ENCODE measurements around the gene KRT85.
"Not testable (repeated sequence)": the region's sequence is repeated elsewhere in the genome, so short reads cannot be mapped to it uniquely, and the experiment has no call there.

KRT85 gene

DNA sequence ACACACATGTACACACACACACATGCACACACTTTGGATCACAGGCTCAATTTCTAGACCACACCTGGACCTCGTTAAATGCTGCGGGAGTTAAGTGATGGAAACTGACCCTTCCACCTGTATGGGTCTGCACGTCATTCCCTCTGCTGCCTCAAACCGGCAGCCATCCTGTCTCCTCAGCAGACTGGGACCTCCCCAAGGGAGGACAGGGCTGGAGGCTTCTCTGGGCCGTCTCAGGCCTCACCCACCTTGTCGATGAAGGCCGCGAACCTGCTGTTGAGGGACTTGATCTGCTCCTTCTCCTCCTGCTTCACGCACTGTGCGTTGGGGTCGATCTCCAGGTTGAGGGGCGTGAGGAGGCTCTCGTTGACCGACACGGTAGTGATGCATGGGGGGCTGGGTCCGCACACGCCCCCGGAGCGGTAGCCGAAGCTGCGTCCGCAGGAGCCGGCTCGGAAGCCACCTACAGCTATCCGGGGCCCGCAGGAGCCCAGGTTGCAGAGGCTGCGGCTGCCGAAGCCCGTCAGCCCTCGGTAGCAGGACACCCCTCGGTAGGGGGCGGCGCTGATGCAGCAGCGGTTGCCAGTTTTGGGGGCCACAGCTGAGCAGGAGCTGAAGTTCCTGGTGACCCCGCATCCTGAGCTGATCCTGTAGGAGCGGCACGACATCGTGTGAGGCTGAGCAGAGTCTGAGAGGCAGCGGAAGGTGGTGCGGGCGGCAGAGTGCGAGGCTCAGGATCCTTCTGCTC is at the start of gene KRT85:
Gene KRT85 (minus strand): TSS at position 744 of the 748 bp plus-strand sequence. CDS start 76 bp downstream, at position 668.
- DNase-seq = no peak

- peak; percentile 55 for DNase-seq
These were observed 49.5 kb upstream of the KRT85 start for GRCh38 chr12:52416795-52417194.

GRCh38 chr12:52415870-52416750 is 48.8 kb upstream of the KRT85 start:
- DNase-seq = peak; percentile 87

GRCh38 chr12:52414936-52415335 is 47.7 kb upstream of the KRT85 start:
- DNase-seq = no peak

DNA sequence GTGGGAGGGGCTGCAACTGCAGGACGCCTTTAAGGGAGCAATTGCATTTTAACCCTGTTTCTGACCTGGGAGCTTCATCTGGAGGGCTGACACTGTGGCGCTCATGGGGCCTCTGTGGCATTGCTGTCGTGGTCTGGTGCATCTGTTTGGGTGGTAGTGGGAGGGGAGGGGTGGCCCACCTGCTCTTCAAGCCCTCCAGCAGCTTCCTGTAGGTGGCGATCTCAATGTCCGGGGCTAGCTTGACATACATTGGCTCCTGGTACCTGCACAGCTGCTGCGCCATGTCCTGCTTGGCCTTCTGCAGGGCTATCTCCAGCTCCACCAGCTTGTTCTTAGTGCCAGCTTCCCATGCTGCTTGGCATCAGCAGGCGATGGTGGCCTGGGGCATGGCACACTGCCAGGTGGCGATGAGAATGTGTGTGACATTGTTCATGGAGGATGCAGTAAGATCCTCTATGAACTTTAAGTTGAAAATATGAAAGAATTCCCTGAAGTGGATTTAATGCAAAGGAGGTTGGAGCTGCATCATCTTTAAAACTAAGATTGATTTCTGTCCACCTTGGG is 46.6 kb upstream of the KRT85 start:
- DNase-seq = no peak

- DNase-seq = no peak
These were observed 45.9 kb upstream of the KRT85 start for GRCh38 chr12:52413202-52413601.

DNA sequence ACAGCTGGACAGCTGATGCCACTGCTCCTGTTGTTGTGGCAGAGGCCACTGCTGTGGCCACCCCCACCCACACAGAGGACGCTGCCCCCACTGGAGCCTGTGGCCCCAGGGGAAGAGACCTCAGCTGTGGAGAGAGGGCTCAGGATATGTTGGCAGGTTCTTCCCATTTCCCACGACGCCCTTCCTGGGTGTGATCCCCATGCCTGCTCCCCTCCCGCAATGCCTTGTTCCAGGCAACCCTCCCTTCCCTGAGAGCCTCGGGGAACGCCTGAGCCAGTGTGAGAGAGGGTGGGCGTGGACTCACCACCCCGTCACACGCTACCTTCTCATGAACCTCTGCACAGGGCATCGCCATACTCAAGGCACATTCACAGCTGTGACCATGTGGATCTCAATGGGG is 44.5 kb upstream of the KRT85 start:
- DNase-seq = no peak

- DNase-seq = not testable (repeated sequence)
These were observed 43.4 kb upstream of the KRT85 start for GRCh38 chr12:52410589-52411248.

DNA sequence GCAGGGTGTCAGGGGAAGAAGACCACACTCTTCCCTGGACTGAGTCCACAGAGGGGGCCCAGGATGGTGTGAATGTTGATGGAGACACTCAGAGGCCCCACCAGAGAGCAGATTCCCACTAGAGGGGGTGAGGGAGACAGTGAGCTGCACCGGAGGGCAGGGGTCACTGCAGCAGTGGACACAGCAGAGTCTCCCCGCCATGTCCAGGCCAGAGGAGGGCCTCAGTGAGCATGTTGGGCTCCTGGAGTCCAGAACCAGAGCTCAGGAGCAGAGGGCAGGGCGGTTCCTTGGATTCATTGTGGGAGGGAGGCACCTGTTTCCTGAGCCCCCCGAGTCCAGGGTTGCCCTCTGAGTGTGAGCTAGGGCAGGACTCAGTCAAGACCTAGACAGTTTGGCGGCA is 40.6 kb upstream of the KRT85 start:
- DNase-seq = no peak

- no peak for DNase-seq
These were observed 38.7 kb upstream of the KRT85 start, which contains the start of gene KRT82 for GRCh38 chr12:52405922-52406385. KRT82 (minus strand) TSS chr12:52406335; CDS start chr12:52406277, 58 bp downstream.

DNA sequence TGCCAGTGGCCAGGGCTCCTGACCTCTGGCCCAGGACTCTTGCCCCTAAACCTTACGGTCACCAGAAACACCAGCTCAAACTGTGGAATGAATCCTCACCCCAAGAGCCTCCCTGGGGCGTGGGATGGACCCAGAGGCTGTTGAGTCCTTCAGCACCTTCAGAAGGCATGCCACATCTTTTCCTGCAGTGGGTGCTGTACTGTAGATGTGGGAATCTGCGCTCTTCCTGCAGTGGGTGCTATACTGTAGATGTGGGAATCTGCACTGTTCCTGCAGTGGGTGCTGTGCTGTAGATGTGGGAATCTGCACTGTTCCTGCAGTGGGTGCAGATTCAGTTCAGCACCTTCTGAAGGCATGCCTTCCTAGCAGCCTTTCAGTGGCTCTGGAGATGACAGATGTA is 37.7 kb upstream of the KRT85 start:
- DNase-seq = no peak

DNA sequence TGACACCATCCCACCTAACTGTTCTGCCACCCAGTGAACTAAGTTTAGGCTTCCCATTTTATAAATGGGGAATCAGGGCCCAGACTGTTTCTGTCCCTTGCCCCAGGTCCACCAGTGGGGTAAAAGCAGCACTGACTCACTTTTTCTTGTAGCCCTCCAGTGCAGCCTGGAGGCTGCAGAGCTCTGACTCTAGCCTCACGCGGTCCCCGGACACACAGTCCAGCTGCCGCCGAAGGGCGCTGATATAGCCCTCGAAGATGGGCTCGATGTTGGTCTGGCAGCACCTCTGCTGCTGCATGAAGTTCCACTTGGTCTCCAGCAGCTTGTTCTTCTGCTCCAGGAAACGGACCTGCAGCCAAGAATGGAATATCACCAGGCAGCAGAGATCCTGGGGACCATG is 36.3 kb upstream of the KRT85 start:
- no peak for DNase-seq

- DNase-seq = peak; percentile 2
These were observed 35.7 kb upstream of the KRT85 start for GRCh38 chr12:52402873-52403540.

DNA sequence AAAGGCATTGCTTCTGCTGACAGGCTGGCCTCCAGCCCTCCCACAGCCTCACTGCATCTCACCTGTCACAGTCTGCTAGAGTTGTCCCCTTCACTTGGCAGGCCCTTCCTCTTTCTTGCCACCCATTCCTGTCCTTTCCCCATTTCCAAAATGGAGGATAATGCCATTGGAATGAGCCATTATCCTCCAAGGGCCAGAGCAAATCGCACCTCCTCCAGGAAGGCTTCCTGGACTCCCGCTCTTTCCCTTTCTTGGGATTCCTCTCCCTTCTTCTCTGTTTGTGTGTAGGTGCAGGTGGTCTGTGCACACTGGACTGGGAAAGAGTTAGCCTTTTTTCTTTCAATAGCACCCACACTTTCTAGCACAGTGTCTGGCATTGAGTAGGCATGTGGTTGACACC is 35.1 kb upstream of the KRT85 start:
- no peak for DNase-seq

- DNase-seq = no peak
These were observed 34.6 kb upstream of the KRT85 start for GRCh38 chr12:52401926-52402325.

- no peak for DNase-seq
These were observed 34.2 kb upstream of the KRT85 start for GRCh38 chr12:52401526-52401925.

- DNase-seq = no peak
These were observed 33.6 kb upstream of the KRT85 start for GRCh38 chr12:52400906-52401305.

- DNase-seq = no peak
These were observed 32.5 kb upstream of the KRT85 start for GRCh38 chr12:52399756-52400155.

DNA sequence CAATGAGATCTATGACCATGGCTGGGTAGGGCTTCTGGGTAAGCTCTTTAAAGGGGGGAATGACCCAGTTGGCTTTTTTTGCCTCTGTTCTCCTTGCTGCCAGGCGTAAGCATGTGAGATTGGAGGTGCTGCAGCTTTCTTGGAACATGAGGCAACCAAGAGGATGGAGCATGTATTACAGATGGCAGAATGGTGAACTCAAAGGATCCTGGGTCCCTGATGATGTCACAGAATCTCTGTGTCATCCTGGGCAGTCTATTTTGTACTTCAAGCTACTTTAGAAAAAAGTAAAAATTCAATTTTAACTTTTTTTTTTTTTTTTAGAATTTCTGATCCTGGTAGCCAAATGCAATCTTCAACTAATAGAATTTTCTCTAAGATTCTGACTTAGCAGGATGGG is 30.9 kb upstream of the KRT85 start:
- no peak for DNase-seq

DNA sequence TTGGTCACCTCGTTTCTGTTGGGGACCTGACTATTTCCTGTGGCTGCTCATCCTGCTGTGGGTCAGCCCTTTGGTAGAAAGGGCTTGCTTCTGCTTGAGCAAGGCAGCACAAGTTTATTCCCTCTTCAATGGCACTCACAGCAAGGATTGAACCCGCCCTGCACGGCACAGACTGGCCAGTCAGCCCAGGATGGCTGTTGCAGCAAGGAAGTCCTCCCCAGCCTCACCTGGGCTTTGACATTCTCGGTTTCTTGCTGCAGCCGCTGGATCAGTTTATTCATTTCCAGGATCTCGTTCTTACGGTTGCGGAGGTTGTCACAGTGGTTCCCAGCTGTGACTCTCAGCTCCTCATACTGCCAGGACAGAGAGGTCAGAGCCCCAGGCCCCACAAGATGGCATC is 29.4 kb upstream of the KRT85 start:
- no peak for DNase-seq

DNA sequence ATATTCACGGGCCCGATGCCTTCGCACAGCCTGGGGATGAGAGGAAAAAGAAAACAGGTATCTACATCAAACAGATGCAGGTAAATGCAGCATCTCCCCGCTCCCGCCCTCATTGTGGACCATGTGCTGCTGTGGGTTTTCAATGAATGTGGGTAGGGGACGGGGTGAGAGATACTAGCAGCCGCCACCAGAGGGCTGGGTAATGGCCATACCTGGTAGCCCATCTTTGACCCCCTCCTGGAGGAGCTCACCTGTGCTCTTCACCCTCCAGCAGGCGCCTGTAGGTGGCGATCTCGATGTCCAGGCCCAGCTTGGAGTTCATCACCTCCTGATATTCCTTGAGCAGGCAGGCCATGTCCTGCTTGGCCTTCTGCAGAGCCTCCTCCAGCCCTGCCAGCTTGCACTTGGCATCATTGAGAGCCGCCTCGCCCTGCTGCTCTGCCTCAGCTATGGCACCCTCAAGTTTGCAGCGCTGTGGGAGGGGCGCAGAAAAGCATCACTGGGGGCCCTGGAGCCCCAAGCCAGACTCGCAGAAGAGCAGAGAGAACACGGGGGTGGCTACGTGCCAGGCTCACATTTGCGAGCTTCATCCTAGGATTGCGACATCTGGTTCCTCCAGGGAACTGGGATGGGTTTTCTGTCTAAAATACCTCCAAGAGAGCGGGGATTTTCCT is 28.6 kb upstream of the KRT85 start:
- no peak for DNase-seq
